ENCODE data around the gene ZFHX3. TPM values are rescaled to one million over a fixed set of nuclear protein-coding genes. Genes with fewer than 3 reads are reported as not detected.
A peak's percentile ranks its signal among the peaks of the same experiment; 100 is the strongest.

Gene ZFHX3
- total and polyA plus RNA-seq, 3 donors from 2014 or later: 3.3 to 19.9 (median 15.7) TPM

GRCh38 chr16:72766506-72766905 lies 281.4 kb downstream of the ZFHX3 start:
- TF ChIP-seq CTCF (IDR thresholded peaks at IDR 0.05): no peak
- no peak for TF ChIP-seq POLR2A (IDR thresholded peaks at IDR 0.05)
- intact Hi-C loops (cut with DNase I; ENCODE audit: low total_unique reads): no loop called here
- DNase-seq: no peak
- H3K27ac ChIP-seq: no peak overlapping the region
- H3K4me1 ChIP-seq: peaks cover 19% of the 10 kb centered on the region
- no peaks in the 10 kb centered on the region for H3K9me3 ChIP-seq
- 52 to 69% methylated on average over 2 of the region's 2 CpGs for WGBS, 2 donors
- no peak overlapping the region for H3K4me3 ChIP-seq
- H3K27me3 ChIP-seq: no peaks in the 10 kb centered on the region
- no peaks in the 10 kb centered on the region for H3K36me3 ChIP-seq (ENCODE audit: low read depth, missing control alignments)

GRCh38 chr16:72764015-72764654 lies 283.8 kb downstream of the ZFHX3 start:
- no peak for DNase-seq
- Histone ChIP-seq H3K9me3 (no peaks in the 10 kb centered on the region), H3K4me3 (no peak overlapping the region), H3K36me3 (ENCODE audit: low read depth, missing control alignments) (no peaks in the 10 kb centered on the region), H3K27me3 (no peaks in the 10 kb centered on the region), H3K4me1 (peaks cover 25% of the 10 kb centered on the region), H3K27ac (no peak overlapping the region)
- 53 to 54% methylated on average over 8 of the region's 8 CpGs for WGBS, 2 donors
- TF ChIP-seq POLR2A (IDR thresholded peaks at IDR 0.05) (no peak), CTCF (IDR thresholded peaks at IDR 0.05) (no peak)
- intact Hi-C loops (cut with DNase I; ENCODE audit: low total_unique reads): no loop called here

GRCh38 chr16:72760581-72760980 lies 287.3 kb downstream of the ZFHX3 start:
- Histone ChIP-seq H3K27ac (peak overlapping the region; percentile 79 to 84), H3K4me1 (peaks cover 25% of the 10 kb centered on the region), H3K27me3 (no peaks in the 10 kb centered on the region), H3K9me3 (no peaks in the 10 kb centered on the region), H3K4me3 (no peak overlapping the region), H3K36me3 (ENCODE audit: low read depth, missing control alignments) (no peaks in the 10 kb centered on the region)
- no peak for DNase-seq
- TF ChIP-seq CTCF (IDR thresholded peaks at IDR 0.05) (no peak), POLR2A (IDR thresholded peaks at IDR 0.05) (no peak)
- intact Hi-C loops (cut with DNase I; ENCODE audit: low total_unique reads): no loop called here

GRCh38 chr16:72753881-72754280 lies 294.0 kb downstream of the ZFHX3 start:
- WGBS, 2 donors: 53 to 57% methylated on average over 2 of the region's 2 CpGs
- intact Hi-C loops (cut with DNase I; ENCODE audit: low total_unique reads): no loop called here
- Histone ChIP-seq H3K27me3 (no peaks in the 10 kb centered on the region), H3K4me1 (no peaks in the 10 kb centered on the region), H3K9me3 (no peaks in the 10 kb centered on the region), H3K36me3 (ENCODE audit: low read depth, missing control alignments) (no peaks in the 10 kb centered on the region), H3K4me3 (no peak overlapping the region), H3K27ac (no peak overlapping the region)
- no peak for TF ChIP-seq CTCF (IDR thresholded peaks at IDR 0.05)
- no peak for TF ChIP-seq POLR2A (IDR thresholded peaks at IDR 0.05)
- DNase-seq: no peak

GRCh38 chr16:72752004-72752695 lies 295.8 kb downstream of the ZFHX3 start:
- no peaks in the 10 kb centered on the region for H3K27me3 ChIP-seq
- no peak overlapping the region for H3K27ac ChIP-seq
- H3K4me3 ChIP-seq: no peak overlapping the region
- intact Hi-C loops (cut with DNase I; ENCODE audit: low total_unique reads): no loop called here
- no peaks in the 10 kb centered on the region for H3K36me3 ChIP-seq (ENCODE audit: low read depth, missing control alignments)
- no peak for DNase-seq
- H3K4me1 ChIP-seq: no peaks in the 10 kb centered on the region
- TF ChIP-seq CTCF (IDR thresholded peaks at IDR 0.05): no peak
- no peak for TF ChIP-seq POLR2A (IDR thresholded peaks at IDR 0.05)
- H3K9me3 ChIP-seq: no peaks in the 10 kb centered on the region
- 89 to 93% methylated on average over 7 of the region's 7 CpGs for WGBS, 2 donors

All from testis (tissue), 3 donors.